ENCODE results near the gene NPTX1. TPM values are rescaled to one million over a fixed set of nuclear protein-coding genes. Genes with fewer than 3 reads are reported as not detected.

NPTX1 gene
- total and polyA plus RNA-seq, 9 of the 15 experiments (the other 6 are each of a cell fraction or from before 2014, with no cell fraction given): 0.04 TPM; not detected in 8

- TF ChIP-seq ZFP1 (CRISPR knock-in tag; IDR thresholded peaks at IDR 0.05): no peak
- 0 out of 2 replicates have a peak, but pooled peaks have one; percentile 32 for TF ChIP-seq CXXC5 (CRISPR knock-in tag; IDR thresholded peaks at IDR 0.05)
- TF ChIP-seq CBFA2T2 (conservative IDR thresholded peaks at IDR 0.05): peak; percentile 29; the same call in 1 of the 2 replicates
- peak; percentile 82 for TF ChIP-seq USF2 (CRISPR knock-in tag; IDR thresholded peaks at IDR 0.05)
- TF ChIP-seq ZNF212 (CRISPR knock-in tag; IDR thresholded peaks at IDR 0.05): no peak
- TF ChIP-seq BHLHE40 (IDR thresholded peaks at IDR 0.05; ENCODE audit: low read length): peak; percentile 44
- no peak for TF ChIP-seq SRSF9 (IDR thresholded peaks at IDR 0.05; ENCODE audit: borderline replicate concordance, low read depth, low read length)
- peak; percentile 85 for TF ChIP-seq RAD51 (IDR thresholded peaks at IDR 0.05; ENCODE audit: borderline replicate concordance, low read depth)
- peak; percentile 31 for TF ChIP-seq TFE3 (CRISPR knock-in tag; IDR thresholded peaks at IDR 0.05)
- TF ChIP-seq SNIP1 (IDR thresholded peaks at IDR 0.05; ENCODE audit: low read depth): no peak
These were observed 2.0 kb downstream of the NPTX1 start (continued) for GRCh38 chr17:80474231-80474960.
